Keratinocyte (primary cell): Measurements from ENCODE around the gene ALOX15.

Experiments
- CTCF ChIP-seq, 3 experiments: IDR thresholded peaks in 1 of 3; conservative IDR thresholded peaks in 1 of 3; optimal IDR thresholded peaks in 1 of 3; 2 replicates in 2 of 3; 3 replicates in 1 of 3; pipeline versions ENCODE3 to v1.5.1; 2011; ENCODE audit warnings: low read length in 3 of 3, mild to moderate bottlenecking in 3 of 3, moderate library complexity in 2 of 3, control low read depth in 1 of 3, inconsistent platforms in 1 of 3; ENCODE audit not compliant: insufficient read depth in 2 of 3; ENCODE audit errors: extremely low read depth in 1 of 3
- EZH2 ChIP-seq: IDR thresholded peaks from one replicate; pipeline ENCODE4 v1.6.1; 2012; ENCODE audit warnings: inconsistent platforms, mild to moderate bottlenecking, low read length, moderate library complexity

- TF ChIP-seq EZH2, result no peak
- TF ChIP-seq CTCF (optimal IDR thresholded peaks at IDR 0.05 in 1 of 3, IDR thresholded peaks at IDR 0.05 in 1 of 3, conservative IDR thresholded peaks at IDR 0.05 in 1 of 3; ENCODE audit: extremely low read depth in 1 of 3, insufficient read depth in 2 of 3, low read length in 3 of 3), result no peak
Observed at GRCh38 chr17:4636474-4637100, 4.9 kb downstream of the ALOX15 start.
